Measurements from ENCODE around the gene KCNT2. TPM values are rescaled to one million over a fixed set of nuclear protein-coding genes. Genes with fewer than 3 reads are reported as not detected.

Gene KCNT2
- total RNA-seq, 1 experiment from 2014 or later: 9.1 TPM

DNA sequence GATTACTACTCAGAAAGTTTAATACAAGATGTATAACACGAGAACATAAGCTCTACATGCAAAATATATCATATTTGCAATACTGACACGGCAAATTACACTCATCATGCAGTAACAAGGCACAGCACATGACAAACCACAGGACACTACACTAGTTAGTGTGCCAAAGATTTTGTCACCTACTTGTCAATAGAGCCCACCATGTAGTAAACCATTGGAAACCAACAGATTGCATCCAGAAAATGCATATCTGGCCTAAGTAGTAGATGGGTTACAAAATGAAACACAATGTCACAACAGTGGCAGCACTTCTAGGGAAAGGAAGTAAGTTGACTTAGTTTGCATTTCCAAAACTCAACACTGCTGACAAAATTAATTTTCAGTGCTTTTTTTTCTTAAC, 288.9 kb downstream of the KCNT2 start:
- H3K14ac ChIP-seq (ENCODE audit: insufficient read depth, low read length): no peak overlapping the region
- no peaks in the 10 kb centered on the region for H3K23me2 ChIP-seq (ENCODE audit: insufficient read length, low read depth, low read length, poor library complexity, severe bottlenecking)
- H2BK5ac ChIP-seq (ENCODE audit: insufficient read length, low read length): no peak overlapping the region
- H4K20me1 ChIP-seq (ENCODE audit: control insufficient read depth, insufficient read depth, insufficient read length): no peaks in the 10 kb centered on the region
- H3K4me1 Mint-ChIP-seq: peaks cover under 1 to 5% of the 10 kb centered on the region in 2 experiments; a peak in 2 of 4 replicates
- H3T11ph ChIP-seq (ENCODE audit: low read length): no peak overlapping the region
- no peak overlapping the region for H3K18ac ChIP-seq (ENCODE audit: insufficient read length, low read depth, low read length)
- H3K79me2 ChIP-seq (ENCODE audit: insufficient read depth, low read length): no peaks in the 10 kb centered on the region
- H3K27ac Mint-ChIP-seq: no peak overlapping the region; a peak in 1 of 7 replicates
- no peak overlapping the region for H4K8ac ChIP-seq (replicated peaks; ENCODE audit: insufficient read length, low read depth, low read length)
- no peaks in the 10 kb centered on the region for H3K79me1 ChIP-seq (ENCODE audit: insufficient read depth, low read depth, low read length, poor library complexity, severe bottlenecking)
- no peak overlapping the region for H2BK120ac ChIP-seq (ENCODE audit: low read depth, low read length, poor library complexity, severe bottlenecking)
- H3K9me3 ChIP-seq (ENCODE audit: control insufficient read depth, low read depth, low read length): no peaks in the 10 kb centered on the region
- TF ChIP-seq, protein P1, sequence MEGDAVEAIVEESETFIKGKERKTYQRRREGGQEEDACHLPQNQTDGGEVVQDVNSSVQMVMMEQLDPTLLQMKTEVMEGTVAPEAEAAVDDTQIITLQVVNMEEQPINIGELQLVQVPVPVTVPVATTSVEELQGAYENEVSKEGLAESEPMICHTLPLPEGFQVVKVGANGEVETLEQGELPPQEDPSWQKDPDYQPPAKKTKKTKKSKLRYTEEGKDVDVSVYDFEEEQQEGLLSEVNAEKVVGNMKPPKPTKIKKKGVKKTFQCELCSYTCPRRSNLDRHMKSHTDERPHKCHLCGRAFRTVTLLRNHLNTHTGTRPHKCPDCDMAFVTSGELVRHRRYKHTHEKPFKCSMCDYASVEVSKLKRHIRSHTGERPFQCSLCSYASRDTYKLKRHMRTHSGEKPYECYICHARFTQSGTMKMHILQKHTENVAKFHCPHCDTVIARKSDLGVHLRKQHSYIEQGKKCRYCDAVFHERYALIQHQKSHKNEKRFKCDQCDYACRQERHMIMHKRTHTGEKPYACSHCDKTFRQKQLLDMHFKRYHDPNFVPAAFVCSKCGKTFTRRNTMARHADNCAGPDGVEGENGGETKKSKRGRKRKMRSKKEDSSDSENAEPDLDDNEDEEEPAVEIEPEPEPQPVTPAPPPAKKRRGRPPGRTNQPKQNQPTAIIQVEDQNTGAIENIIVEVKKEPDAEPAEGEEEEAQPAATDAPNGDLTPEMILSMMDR (conservative IDR thresholded peaks at IDR 0.05): no peak
- no peak overlapping the region for H4K5ac ChIP-seq (ENCODE audit: insufficient read length, low read depth, low read length)
- no peak overlapping the region for H2BK12ac ChIP-seq (ENCODE audit: insufficient read length, low read depth, low read length)
- no peak overlapping the region for H2BK15ac ChIP-seq (ENCODE audit: low read depth, low read length)
- H3K23ac ChIP-seq (ENCODE audit: insufficient read length, low read depth, low read length): no peak overlapping the region
- H2BK20ac ChIP-seq (ENCODE audit: low read depth, low read length, poor library complexity, severe bottlenecking): no peak overlapping the region
- H4K91ac ChIP-seq (ENCODE audit: insufficient read length, low read depth, low read length): no peak overlapping the region
- no peak overlapping the region for H2AK5ac ChIP-seq (ENCODE audit: insufficient read length, low read length)
- no CpG with 5 or more reads among the region's 2 CpGs for WGBS (ENCODE audit: extremely low coverage, insufficient read length, low lambda C conversion rate)
- peaks cover 0 to 4% (median 3%) of the 10 kb centered on the region in 3 experiments; a peak in 3 of 7 replicates for H3K36me3 Mint-ChIP-seq (ENCODE audit: insufficient read depth in 1 of 3, low read depth in 3 of 3)
- H3K4me1 ChIP-seq (ENCODE audit: insufficient read depth, low read length): peaks cover 2% of the 10 kb centered on the region; the same call in 1 of the 2 replicates
- H3K9me3 Mint-ChIP-seq: no peaks in the 10 kb centered on the region
- H3K56ac ChIP-seq (ENCODE audit: insufficient read length, low read depth, low read length): no peak overlapping the region
- no peak overlapping the region for H2AFZ ChIP-seq (ENCODE audit: low read length)
- H3K27me3 Mint-ChIP-seq (ENCODE audit: low read depth): no peaks in the 10 kb centered on the region
- no peak overlapping the region for H3K4me2 ChIP-seq (ENCODE audit: insufficient read depth, insufficient read length, low read length)
- no peak for DNase-seq
- H3K4ac ChIP-seq (ENCODE audit: low read depth, low read length): no peak overlapping the region
- no peak overlapping the region for H3K4me3 Mint-ChIP-seq
- H3K27ac ChIP-seq (ENCODE audit: insufficient read length, low read depth, low read length): no peak overlapping the region
- H3K9ac ChIP-seq (ENCODE audit: extremely low read depth, insufficient read length, low read length): no peak overlapping the region
- no peaks in the 10 kb centered on the region for H3K27me3 ChIP-seq (ENCODE audit: insufficient read depth, low read length)

Measured in H9 (cell line).